Measurements from ENCODE around the gene PPFIA3.

DNA sequence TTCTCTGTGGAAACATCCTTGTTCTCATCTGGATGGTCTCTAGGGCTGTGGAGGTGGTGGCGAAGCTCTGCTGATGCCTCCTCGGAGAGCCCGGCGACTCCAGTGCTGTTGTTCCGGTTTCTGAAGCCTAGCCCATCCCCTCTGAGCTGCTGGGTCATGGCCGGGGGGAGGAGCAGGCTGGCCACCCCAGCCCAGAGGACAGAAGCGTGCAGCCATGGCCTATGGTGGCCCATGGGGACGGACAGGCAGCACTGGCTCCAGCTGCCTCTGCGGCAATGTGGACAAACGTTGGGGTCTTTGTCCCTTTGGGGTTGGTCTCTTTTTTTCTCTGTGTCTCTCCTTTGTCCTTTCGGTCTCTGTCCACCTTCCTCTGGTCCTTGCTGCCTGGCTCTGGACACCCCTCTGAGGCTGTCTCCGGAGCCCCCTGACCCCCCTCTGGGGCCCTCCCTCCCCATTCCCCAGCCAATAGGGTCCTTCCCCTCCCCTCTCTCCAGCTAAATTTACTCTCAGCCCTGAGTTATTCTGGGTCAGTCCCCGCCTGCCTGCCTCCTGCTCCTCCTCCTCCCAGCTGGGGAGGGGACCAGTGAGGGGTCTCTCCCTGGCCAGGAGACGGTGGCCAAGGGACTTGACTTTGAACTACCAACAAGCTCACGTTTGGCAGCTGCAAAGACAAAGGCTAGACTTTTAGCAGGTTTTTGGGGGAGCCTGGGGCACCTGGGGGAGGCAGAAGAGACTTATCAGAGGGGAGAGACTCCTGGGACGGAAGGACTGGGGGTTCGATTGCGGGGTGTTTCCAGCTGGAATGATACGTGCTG lies 35.9 kb downstream of the PPFIA3 start, which contains the start of gene HRC:
- TF ChIP-seq GABPB1 (CRISPR knock-in tag; IDR thresholded peaks at IDR 0.05) (no peak), SP1 (CRISPR knock-in tag; conservative IDR thresholded peaks at IDR 0.05) (no peak)
